Mesodermal cell (in vitro differentiated cells): ENCODE data around the gene CKAP2L.

Source experiments
- H3K27ac ChIP-seq: 2 replicates; pipeline ENCODE4 v1.7.0; 2013; ENCODE audit warnings: mild to moderate bottlenecking, low read depth, low read length, moderate library complexity; ENCODE audit not compliant: severe bottlenecking
- H3K36me3 ChIP-seq: 2 replicates; pipeline ENCODE4 v1.7.1; 2013; ENCODE audit warnings: mild to moderate bottlenecking, low read length, moderate library complexity; ENCODE audit not compliant: control insufficient read depth, insufficient read depth
- H3K4me1 ChIP-seq: one replicate; pipeline ENCODE4 v1.7.1; 2013; ENCODE audit warnings: mild to moderate bottlenecking, low read length; ENCODE audit not compliant: insufficient read depth, control insufficient read depth, poor library complexity, severe bottlenecking
- H3K4me3 ChIP-seq: 2 replicates; pipeline ENCODE4 v1.7.0; 2013; ENCODE audit warnings: low read length, control low read depth, mild to moderate bottlenecking; ENCODE audit not compliant: insufficient read depth, poor library complexity, severe bottlenecking; ENCODE audit errors: extremely low read depth
- H3K9me3 ChIP-seq: 2 replicates; pipeline ENCODE4 v1.7.1; 2013; ENCODE audit warnings: mild to moderate bottlenecking, low read length, moderate library complexity; ENCODE audit not compliant: control insufficient read depth
- WGBS, 2 experiments: methylation state at CpG; one replicate each; pipeline ENCODE4 v1.1.5; 2013; ENCODE audit warnings: missing lambda C conversion rate in 2 of 2; ENCODE audit not compliant: insufficient coverage in 2 of 2; 5-methylcytosine and 5-hydroxymethylcytosine counted together

CKAP2L gene

GRCh38 chr2:112790305-112790704 lies 25.9 kb upstream of the CKAP2L start:
- Histone ChIP-seq H3K4me3 (no peak overlapping the region), H3K4me1 (peaks cover 4% of the 10 kb centered on the region), H3K9me3 (no peaks in the 10 kb centered on the region), H3K27ac (no peak overlapping the region), H3K36me3 (no peaks in the 10 kb centered on the region)
- WGBS, 2 experiments: 90 to 100% methylated on average over 1 to 4 of the region's 5 CpGs

- no CpG with 5 or more reads among the region's 1 CpG for WGBS, 2 experiments
- Histone ChIP-seq H3K27ac (no peak overlapping the region), H3K36me3 (no peaks in the 10 kb centered on the region), H3K4me1 (peaks cover 3% of the 10 kb centered on the region), H3K4me3 (no peak overlapping the region), H3K9me3 (no peaks in the 10 kb centered on the region)
Observed at GRCh38 chr2:112789186-112789585, 24.8 kb upstream of the CKAP2L start.

- Histone ChIP-seq H3K27ac (no peak overlapping the region), H3K4me1 (no peaks in the 10 kb centered on the region), H3K4me3 (no peak overlapping the region), H3K36me3 (no peaks in the 10 kb centered on the region), H3K9me3 (no peaks in the 10 kb centered on the region)
- WGBS, 2 experiments: 88% methylated on average over 2 of the region's 3 CpGs; no CpG with 5 or more reads in 1 of the 2 experiments
Observed at GRCh38 chr2:112788653-112789052, 24.2 kb upstream of the CKAP2L start.

- no peaks in the 10 kb centered on the region for H3K36me3 ChIP-seq
- H3K27ac ChIP-seq: no peak overlapping the region
- H3K4me1 ChIP-seq: no peaks in the 10 kb centered on the region
- 80 to 100% methylated on average over 1 to 2 of the region's 4 CpGs for WGBS, 2 experiments
- no peaks in the 10 kb centered on the region for H3K9me3 ChIP-seq
- H3K4me3 ChIP-seq: no peak overlapping the region
Observed at GRCh38 chr2:112787729-112788393, 23.5 kb upstream of the CKAP2L start.

- Histone ChIP-seq H3K9me3 (no peaks in the 10 kb centered on the region), H3K4me3 (no peak overlapping the region), H3K27ac (no peak overlapping the region), H3K4me1 (no peaks in the 10 kb centered on the region), H3K36me3 (no peaks in the 10 kb centered on the region)
- WGBS, 2 experiments: 75 to 87% methylated on average over 1 of the region's 3 CpGs
Observed at GRCh38 chr2:112787294-112787693, 22.9 kb upstream of the CKAP2L start.

GRCh38 chr2:112784199-112785189 lies 20.1 kb upstream of the CKAP2L start, which contains the start of gene IL1A:
TSS of gene IL1A (minus strand) at chr2:112784493. CDS start at chr2:112783770, 723 bp downstream.
- no peaks in the 10 kb centered on the region for H3K9me3 ChIP-seq
- 12 to 16% methylated on average over 8 to 9 of the region's 13 CpGs for WGBS, 2 experiments
- no peaks in the 10 kb centered on the region for H3K4me1 ChIP-seq
- H3K36me3 ChIP-seq: no peaks in the 10 kb centered on the region
- H3K4me3 ChIP-seq: no peak within 1 kb of the TSS
- no peak within 1 kb of the TSS for H3K27ac ChIP-seq

GRCh38 chr2:112783187-112783714 lies 18.8 kb upstream of the CKAP2L start:
- H3K36me3 ChIP-seq: no peaks in the 10 kb centered on the region
- H3K4me3 ChIP-seq: no peak overlapping the region
- 76 to 91% methylated on average over 2 of the region's 3 CpGs for WGBS, 2 experiments
- H3K9me3 ChIP-seq: no peaks in the 10 kb centered on the region
- H3K27ac ChIP-seq: no peak overlapping the region
- no peaks in the 10 kb centered on the region for H3K4me1 ChIP-seq

GRCh38 chr2:112782234-112782799 lies 17.9 kb upstream of the CKAP2L start:
- 60 to 93% methylated on average over 1 to 3 of the region's 3 CpGs for WGBS, 2 experiments
- Histone ChIP-seq H3K4me3 (no peak overlapping the region), H3K9me3 (no peaks in the 10 kb centered on the region), H3K36me3 (no peaks in the 10 kb centered on the region), H3K27ac (no peak overlapping the region), H3K4me1 (no peaks in the 10 kb centered on the region)

GRCh38 chr2:112779598-112779997 lies 15.2 kb upstream of the CKAP2L start:
- H3K4me3 ChIP-seq: no peak overlapping the region
- H3K27ac ChIP-seq: no peak overlapping the region
- no peaks in the 10 kb centered on the region for H3K36me3 ChIP-seq
- H3K9me3 ChIP-seq: no peaks in the 10 kb centered on the region
- no peaks in the 10 kb centered on the region for H3K4me1 ChIP-seq
- WGBS, 2 experiments: no CpG with 5 or more reads among the region's 1 CpG

- H3K4me3 ChIP-seq: no peak overlapping the region
- H3K27ac ChIP-seq: no peak overlapping the region
- H3K9me3 ChIP-seq: no peaks in the 10 kb centered on the region
- no peaks in the 10 kb centered on the region for H3K4me1 ChIP-seq
- no peaks in the 10 kb centered on the region for H3K36me3 ChIP-seq
Observed at GRCh38 chr2:112777036-112777435, 12.6 kb upstream of the CKAP2L start.
